GM21619 (cell line): Measurements from ENCODE around the gene TRIM36.
A peak's percentile ranks its signal among the peaks of the same experiment; 100 is the strongest.

Experiments used
- ATAC-seq: cut with Tn5 transposase; IDR thresholded peaks from one replicate; pipeline ENCODE4 v1.9.1; 2021; ENCODE audit not compliant: unreplicated experiment

The TRIM36 gene

GRCh38 chr5:115168829-115169486 is 750 bp downstream of the TRIM36 start:
- ATAC-seq, result peak; percentile 6

- ATAC-seq, result no peak
These were observed 2.8 kb downstream of the TRIM36 start for GRCh38 chr5:115166744-115167393.

GRCh38 chr5:115165790-115166189 is 3.9 kb downstream of the TRIM36 start:
- no peak for ATAC-seq

GRCh38 chr5:115160975-115161475 is 8.7 kb downstream of the TRIM36 start:
- no peak for ATAC-seq

GRCh38 chr5:115151208-115151805 is 18.4 kb downstream of the TRIM36 start:
- ATAC-seq, result no peak

GRCh38 chr5:115150512-115150911 is 19.2 kb downstream of the TRIM36 start:
- no peak for ATAC-seq

GRCh38 chr5:115147052-115147451 is 22.7 kb downstream of the TRIM36 start:
- no peak for ATAC-seq

GRCh38 chr5:115136294-115136693 is 33.4 kb downstream of the TRIM36 start:
- no peak for ATAC-seq

GRCh38 chr5:115132465-115132864 is 37.2 kb downstream of the TRIM36 start:
- ATAC-seq, result no peak

GRCh38 chr5:115126303-115126702 is 43.4 kb downstream of the TRIM36 start:
- no peak for ATAC-seq

- ATAC-seq, result no peak
These were observed 45.0 kb downstream of the TRIM36 start for GRCh38 chr5:115124741-115125140.

GRCh38 chr5:115116001-115116400 is 53.7 kb downstream of the TRIM36 start:
- ATAC-seq, result no peak

- ATAC-seq, result no peak
These were observed 59.9 kb downstream of the TRIM36 start for GRCh38 chr5:115109840-115110239.

- no peak for ATAC-seq
These were observed 60.4 kb downstream of the TRIM36 start for GRCh38 chr5:115109356-115109755.

GRCh38 chr5:115100319-115100955 is 69.3 kb downstream of the TRIM36 start:
- no peak for ATAC-seq

- ATAC-seq, result peak; percentile 89
These were observed 71.5 kb downstream of the TRIM36 start for GRCh38 chr5:115098041-115098702.

GRCh38 chr5:115097236-115097635 is 72.5 kb downstream of the TRIM36 start:
- ATAC-seq, result no peak

GRCh38 chr5:115096034-115096769 is 73.5 kb downstream of the TRIM36 start:
- no peak for ATAC-seq

GRCh38 chr5:115087951-115088350 is 81.8 kb downstream of the TRIM36 start:
- ATAC-seq, result no peak

GRCh38 chr5:115086473-115086872 is 83.2 kb downstream of the TRIM36 start:
- no peak for ATAC-seq
